Neural cell (in vitro differentiated cells): ENCODE measurements around the gene ALDH1A3.

Experiments
- CTCF ChIP-seq: fragments of 450-650 bp; IDR thresholded peaks from 2 replicates; pipeline ENCODE4 v1.5.1; 2014; ENCODE audit warnings: antibody characterized with exemption, mild to moderate bottlenecking, moderate library complexity; ENCODE audit not compliant: poor library complexity, severe bottlenecking
- EP300 ChIP-seq: fragments of 450-650 bp; conservative IDR thresholded peaks from 2 replicates; pipeline ENCODE4 v1.6.1; 2014; ENCODE audit warnings: antibody characterized with exemption, mild to moderate bottlenecking, moderate library complexity; ENCODE audit not compliant: poor library complexity, severe bottlenecking
- EZH2 ChIP-seq: fragments of 200-600, 300-800 bp; shearing (Covaris generic), sonication (generic); IDR thresholded peaks from 2 replicates; pipeline ENCODE4 v1.6.1; 2014; ENCODE audit warnings: antibody characterized with exemption, low read length, borderline replicate concordance, mild to moderate bottlenecking; ENCODE audit not compliant: insufficient read depth, poor library complexity, severe bottlenecking
- MXI1 ChIP-seq: fragments of 450-650 bp; conservative IDR thresholded peaks from 2 replicates; pipeline ENCODE4 v1.6.1; 2014; ENCODE audit warnings: antibody characterized with exemption, mild to moderate bottlenecking; ENCODE audit not compliant: poor library complexity, severe bottlenecking
- POLR2AphosphoS5 ChIP-seq: IDR thresholded peaks from 2 replicates; pipeline ENCODE4 v1.6.1; 2012
- RAD21 ChIP-seq: fragments of 450-650 bp; conservative IDR thresholded peaks from 2 replicates; pipeline ENCODE4 v1.6.1; 2014; ENCODE audit warnings: antibody characterized with exemption, mild to moderate bottlenecking, moderate library complexity
- REST ChIP-seq: IDR thresholded peaks from 2 replicates; pipeline ENCODE4 v1.6.1; 2012; ENCODE audit warnings: borderline replicate concordance
- SMC3 ChIP-seq: fragments of 450-650 bp; conservative IDR thresholded peaks from 2 replicates; pipeline ENCODE4 v1.6.1; 2014; ENCODE audit warnings: antibody characterized with exemption, mild to moderate bottlenecking, moderate library complexity; ENCODE audit not compliant: poor library complexity
- TAF1 ChIP-seq: IDR thresholded peaks from 2 replicates; pipeline ENCODE4 v1.6.1; 2012; ENCODE audit warnings: low read depth

GRCh38 chr15:100908466-100908865, 28.8 kb downstream of the ALDH1A3 start:
- no peak for TF ChIP-seq EZH2
- no peak for TF ChIP-seq CTCF
- TF ChIP-seq MXI1, result no peak
- no peak for TF ChIP-seq POLR2AphosphoS5
- TF ChIP-seq EP300, result no peak
- no peak for TF ChIP-seq RAD21
- TF ChIP-seq TAF1, result no peak
- no peak for TF ChIP-seq REST
- TF ChIP-seq SMC3, result no peak
